NCI-H1417 treated with DMSO at 0.1 percent for 48 hours (cell line): Measurements from ENCODE around the gene SLC7A6.

Experiments used
- DNase-seq: peaks from one replicate; lab custom pipeline; 2025; lab: John Stamatoyannopoulos, UW

SLC7A6 gene

DNA sequence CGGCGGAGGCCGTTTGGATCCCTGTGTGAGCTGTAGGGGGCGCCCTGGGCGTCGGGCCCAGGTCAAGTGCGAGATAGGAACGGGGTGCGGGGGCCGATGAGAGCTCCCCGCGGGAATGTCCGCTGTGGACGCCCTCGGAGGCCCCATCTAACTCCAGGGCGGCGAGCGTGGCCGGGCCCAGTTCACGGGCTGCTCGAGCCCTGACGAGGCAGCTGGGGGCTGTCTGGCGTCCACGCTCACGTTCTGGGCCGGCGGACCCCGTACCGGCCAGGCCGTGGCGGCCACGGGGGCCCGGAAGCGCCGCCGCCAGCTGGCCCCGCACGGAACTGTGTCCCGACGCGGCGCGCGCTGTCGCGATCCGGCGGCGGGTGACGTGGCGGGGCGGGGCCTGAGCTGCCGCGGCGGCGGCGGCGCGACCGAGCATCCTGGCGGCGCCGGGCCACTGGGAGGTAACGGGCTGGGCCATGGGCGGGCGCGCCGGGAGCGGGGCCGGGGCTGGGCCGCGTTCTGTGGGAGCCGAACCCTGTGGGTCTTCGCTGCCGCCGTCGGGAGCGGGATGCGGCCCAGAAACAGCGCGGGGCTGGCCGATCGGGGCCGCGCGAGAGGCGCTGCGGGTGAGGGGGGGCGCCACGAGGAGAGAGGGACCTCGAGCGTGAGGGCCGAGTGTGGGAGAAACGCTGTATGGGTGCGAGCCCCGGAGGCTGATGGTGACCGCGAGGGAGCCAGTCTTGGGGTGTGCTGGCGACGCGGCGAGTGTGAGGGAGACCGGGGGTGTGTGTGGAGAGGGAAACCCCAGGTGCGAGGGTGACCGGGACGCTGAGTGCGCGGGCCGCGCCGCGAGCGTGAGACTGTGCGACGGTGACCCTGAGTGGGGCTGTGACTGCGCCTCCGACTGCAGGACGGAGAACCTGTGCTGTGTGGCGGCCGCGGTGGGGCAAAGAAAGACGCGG lies at the start of gene SLC7A6:
Gene SLC7A6 (plus strand): TSS at position 399 of the 950 bp plus-strand sequence. CDS start 10,201 bp downstream, outside the sequence.
- no peak for DNase-seq

DNA sequence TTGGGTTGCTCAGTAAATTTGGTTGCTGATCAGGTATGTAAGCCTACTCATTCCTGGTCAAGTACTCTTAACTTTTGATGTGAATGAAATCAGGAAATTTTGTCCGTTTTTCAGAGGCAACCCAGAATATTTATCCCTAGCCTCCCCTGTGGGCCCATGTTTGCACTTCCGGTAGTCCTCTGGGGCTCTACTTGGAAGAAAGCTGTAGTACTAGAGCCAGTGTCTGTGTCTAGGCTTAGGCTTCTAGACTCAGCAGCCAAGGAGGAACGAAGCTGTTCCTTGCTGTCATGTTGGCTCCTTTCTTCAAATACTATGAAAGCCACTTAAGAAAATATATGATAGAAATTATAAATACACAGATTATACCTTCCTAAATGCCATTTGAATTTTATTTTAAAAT lies 49.6 kb upstream of the SLC7A6 start:
- DNase-seq, result no peak

DNA sequence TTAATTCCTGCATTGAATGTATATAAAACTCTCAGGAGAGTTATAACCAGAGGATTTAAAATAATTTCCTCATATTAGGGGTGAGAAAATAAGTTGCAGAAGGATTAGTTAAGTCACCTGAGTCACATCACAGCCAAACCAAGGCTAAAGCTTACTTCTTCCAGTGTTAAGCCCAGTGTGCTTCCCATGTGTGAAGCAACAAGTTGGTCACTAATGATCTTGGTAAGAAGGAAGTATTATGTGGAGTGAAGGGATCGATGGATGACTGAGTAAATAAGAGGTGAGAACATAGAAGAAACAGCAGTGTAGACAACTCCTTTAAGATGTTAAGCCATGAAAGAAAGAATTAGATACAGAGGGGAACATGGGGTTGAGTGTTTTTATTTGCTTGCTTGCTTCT lies 49.0 kb upstream of the SLC7A6 start:
- no peak for DNase-seq

DNA sequence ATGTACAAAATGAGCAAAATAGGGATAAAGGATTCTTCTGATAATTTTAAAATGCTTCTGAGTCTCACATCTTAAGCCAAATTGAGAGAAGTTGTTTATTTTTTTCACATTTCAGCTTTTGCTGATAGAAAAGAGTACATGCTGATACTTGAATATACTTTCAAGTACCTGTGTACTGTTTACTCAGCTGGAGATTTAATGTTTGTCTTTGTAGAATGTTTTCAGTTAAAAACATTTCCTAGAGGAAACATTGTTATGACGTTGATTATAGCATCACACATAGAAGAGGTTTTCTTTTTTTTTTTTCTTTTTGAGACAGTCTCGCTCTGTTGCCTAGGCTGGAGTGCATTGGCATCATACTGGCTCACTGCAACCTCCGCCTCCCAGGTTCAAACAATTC lies 48.1 kb upstream of the SLC7A6 start:
- DNase-seq, result no peak

DNA sequence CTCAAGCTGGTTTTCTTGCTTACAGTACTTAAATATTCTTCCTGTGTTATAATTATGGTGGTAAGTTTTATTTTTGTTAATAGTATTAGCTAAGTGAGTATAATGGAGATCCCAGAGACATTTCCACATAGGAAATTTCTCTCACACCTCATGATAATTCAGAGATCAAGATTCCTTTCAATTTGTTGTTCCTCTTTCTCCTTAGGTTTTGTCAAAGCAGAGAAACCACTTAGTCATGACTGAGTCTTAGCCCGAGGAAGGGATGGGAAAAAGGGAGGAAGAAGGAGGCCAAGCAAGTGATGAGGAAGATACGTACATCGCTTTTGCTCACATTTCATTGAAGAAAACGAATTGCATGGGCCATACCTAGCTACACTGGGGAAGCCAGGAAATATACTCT lies 46.8 kb upstream of the SLC7A6 start:
- DNase-seq, result no peak

DNA sequence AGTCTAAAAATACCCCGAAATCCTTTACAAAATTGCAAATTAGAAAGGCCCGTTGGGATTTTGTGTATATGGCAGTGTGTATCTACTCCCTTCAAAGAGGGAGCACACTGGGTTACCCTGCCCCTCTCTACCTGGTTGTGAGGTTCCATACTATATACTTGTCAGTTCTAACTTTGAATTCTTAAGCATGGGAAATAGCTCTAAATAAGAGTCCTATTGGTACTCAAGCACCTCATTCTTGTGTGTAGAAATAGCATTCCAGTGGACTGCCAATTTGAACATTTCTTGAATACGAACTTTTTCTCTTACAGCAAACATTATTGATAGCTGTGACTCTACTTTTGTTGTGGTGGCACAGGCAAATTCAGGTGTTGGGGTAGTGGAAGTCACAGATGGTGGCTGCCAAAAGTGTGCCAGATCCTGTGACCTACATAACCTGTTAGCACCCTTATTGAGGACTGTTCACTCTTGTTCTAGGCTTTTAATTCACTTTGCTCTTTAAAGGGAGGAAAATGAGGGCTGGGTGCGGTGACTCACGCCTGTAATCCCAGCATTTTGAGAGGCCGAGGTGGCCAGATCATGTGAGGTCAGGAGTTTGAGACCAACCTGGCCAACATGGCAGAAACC lies 44.5 kb upstream of the SLC7A6 start:
- DNase-seq, result no peak

DNA sequence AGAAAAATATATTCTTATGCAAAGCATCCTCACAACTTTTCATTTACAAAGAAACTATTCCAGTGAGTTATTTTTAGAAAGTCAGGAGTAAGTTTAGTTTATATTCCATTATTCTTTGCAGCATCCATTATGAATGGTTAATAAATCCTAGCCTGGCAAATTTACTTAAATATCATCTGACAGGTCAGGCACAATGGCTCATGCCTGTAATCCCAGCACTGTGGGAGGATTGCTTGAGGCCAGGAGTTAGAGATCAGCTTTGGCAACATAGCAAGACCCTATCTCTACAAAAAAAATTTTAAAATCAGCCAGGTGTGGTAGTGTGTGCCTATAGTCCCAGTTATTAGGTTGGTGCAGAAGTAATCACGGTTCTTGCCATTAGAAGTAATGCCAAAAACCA lies 41.3 kb upstream of the SLC7A6 start:
- no peak for DNase-seq

DNA sequence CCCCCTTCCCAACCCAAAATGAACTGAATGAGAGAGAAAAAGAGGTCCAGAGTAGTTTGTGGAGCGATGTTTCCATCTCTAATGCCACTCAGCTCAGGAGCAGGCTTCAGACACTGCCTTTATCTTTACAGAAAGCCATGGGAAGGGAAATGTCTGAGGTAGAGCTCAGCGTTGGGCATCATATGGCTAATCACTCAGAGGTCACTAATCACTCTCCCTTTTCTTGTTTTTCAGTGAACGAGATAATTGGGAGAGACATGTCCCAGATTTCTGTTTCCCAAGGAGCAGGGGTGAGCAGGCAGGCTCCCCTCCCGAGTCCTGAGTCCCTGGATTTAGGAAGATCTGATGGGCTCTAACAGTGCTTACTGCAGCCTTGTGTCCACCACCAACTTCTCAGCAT lies 38.2 kb upstream of the SLC7A6 start:
- DNase-seq, result no peak

DNA sequence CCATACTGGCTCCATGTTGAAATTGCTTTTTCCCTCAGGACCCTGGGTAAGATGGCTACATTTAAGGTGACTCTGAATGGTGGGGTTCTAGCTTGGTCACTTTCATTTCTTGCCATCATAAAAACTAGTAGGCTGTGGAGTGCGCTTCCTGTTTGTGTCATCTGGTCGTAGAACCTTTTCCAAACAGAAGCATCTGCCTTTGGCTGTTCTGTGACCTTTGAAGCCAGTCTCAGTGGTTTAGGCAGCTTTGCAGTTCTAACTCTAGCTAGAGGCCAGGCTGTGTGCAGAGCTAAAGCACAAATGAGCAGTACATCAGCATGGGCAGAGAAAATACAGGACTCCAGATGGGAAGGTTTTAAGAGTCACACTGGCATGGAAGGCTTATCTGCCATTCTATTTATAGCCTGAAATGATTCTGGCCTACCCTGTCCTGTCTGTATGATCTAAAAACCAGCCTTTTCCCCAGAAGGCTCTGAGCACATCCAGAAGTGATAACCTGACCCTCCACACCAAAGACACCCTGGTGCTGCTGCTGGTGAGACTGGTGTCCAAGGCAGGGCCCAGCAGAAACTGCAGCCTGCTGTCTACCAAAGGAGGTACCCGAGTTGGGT lies 37.0 kb upstream of the SLC7A6 start:
- no peak for DNase-seq

DNA sequence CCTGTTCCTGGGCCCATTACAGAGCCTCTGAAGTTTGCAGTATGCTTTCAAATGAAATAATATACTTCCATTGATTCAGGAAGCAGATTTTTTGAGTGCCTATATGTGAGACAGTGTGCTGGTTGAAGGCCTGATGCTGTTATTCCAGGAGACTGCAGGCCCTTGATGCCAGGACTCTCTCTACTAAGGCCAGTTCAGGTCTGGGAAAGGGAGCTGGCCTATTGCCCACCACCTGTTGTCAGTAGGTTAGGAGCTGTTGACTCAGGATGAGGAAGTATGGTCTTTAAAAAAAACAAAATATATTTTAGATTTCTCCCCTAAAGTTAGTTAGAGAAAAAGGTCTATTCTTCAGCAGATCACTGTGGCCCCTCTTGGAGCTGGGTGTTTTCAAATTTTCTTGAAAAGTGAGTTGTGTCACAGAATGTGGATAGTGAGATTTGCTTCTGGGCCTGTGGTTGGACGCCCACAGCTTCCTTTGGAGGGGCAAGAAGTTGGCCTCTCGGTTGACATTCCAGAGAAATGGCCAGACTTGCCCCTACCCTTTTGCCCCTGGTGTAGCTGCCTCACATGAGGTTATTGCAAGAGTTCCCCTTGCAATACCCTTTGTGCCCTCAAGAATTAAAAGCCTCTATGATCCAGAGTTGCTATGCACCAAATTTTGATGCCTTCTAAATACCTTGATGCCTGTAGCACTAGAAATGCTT lies 36.3 kb upstream of the SLC7A6 start:
- DNase-seq, result no peak

DNA sequence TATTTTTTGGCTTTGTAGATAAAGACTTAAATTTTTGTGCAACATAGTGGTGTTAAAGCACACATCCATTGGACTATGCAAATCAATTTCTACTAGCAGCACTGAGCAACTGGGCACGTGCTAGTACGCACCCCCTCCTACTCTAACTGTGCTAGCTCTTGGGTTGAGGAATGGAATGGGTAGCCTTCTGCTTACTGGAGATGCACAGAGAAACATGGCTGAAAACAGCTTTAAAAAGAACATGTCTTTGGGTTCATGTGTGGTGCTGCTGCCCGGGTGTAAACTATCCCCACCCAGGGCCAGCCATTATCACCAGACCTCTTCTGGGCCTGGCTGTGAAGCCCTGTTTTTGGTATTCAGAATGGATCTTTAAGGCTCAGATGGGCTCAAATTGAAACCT lies 35.7 kb upstream of the SLC7A6 start:
- no peak for DNase-seq

DNA sequence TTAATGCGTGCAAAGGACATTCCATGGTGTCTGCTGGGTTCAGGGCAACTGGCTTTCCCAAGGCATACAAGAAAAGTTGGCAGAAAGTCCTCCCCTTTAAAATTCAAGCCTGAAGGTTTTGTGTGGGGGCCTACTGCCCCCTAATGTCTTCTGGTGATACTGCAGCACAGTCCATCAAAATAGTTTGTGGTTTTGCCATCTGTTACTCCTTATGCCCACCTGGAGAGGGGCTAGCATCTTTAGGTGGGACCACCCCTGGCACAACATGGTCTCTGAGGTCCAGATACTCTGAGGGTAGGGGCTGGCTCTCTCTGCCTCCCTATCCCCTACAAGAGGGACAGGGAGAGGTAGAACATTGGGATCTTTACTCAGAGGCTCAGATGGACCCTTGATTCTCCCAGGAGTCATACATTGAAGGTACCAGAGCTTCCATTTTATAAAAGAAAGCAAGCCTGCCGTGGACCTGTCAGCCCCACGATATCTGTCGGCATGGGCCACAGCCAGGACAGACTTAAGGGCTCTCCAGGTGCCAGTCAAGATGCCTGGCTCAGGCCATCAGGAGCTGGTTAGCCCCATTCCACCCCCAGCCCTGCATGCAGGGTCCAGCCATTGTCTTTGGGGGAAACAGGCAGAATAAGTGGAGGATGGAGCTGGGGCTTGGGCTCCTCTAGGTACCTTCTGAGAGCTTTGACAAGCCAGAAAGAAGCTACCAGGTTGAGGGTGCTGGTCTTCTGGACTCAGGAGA lies 34.7 kb upstream of the SLC7A6 start:
- no peak for DNase-seq

DNA sequence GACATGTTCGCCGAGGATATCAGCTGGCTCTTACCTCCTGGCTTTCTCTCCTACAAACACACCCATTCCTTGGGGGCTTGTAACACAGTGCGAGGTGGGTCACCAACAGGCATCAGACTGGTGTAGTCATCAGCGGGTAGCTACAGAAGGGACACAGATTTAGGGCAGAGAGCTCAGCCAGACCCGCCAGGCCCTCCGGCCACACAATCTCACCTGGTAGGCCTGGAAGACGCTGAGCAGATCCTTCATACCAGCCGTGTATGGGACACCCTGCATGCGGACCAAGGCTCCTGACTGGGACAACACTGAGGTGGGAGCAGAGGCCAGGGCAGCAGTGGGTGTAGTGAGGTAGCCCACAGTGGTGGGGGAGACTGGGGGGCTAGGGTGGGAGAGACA lies 34.2 kb upstream of the SLC7A6 start:
- no peak for DNase-seq

DNA sequence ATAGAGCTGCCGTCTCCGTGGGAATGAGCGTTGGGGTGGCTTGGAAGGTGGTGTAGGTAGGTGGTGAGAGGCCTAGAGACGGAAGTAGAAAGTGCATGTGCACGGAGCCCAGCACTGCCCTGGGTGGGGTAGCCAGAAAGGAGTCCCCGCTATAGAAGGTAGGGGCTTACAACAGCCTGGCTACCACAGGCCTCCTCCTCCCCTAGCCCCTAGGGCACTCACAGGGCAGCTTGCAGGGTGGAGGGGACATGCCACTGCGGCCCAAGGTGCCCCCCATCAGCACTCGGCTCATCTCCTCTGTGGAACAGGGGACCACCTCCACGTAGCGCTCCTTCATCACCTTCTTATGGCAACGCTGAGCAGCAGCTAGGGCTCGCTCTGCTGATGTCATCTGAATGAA lies 33.4 kb upstream of the SLC7A6 start:
- DNase-seq, result no peak

DNA sequence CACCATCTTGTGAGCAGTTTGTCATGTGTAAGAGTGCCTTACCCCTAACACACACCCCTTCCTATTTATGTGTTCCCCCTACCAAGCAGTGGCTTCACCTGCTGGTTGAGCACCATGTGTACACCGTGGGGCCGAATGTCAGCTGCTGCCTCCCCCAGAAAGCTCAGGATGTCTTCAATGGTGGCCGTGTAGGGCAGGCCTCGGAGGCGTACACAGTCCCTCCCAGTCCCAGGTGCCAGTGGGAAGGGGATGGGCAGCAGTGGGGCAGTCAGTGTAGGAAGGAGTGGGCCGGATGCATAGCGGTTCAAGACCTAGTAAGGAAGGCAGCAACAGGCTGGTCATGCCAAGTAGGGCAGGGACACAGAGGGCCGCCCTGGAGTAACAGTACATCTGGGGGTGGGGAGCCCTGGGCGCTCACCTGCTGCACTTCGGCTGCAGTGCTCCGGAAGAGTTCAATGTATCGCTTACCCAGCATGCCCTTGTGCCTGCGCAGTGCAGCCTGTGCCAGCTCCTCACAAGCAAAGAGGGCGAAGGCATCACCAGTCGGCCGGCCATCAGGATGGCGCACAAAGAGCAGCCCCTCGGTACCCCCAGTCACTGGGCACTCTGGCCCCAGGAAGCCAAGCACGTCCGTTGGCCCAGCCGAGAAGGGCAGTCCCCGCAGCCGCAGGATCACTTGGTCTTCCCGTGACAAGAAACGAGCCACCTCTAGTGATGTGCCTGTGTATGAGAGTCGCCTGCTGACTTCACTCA lies 32.8 kb upstream of the SLC7A6 start:
- no peak for DNase-seq

DNA sequence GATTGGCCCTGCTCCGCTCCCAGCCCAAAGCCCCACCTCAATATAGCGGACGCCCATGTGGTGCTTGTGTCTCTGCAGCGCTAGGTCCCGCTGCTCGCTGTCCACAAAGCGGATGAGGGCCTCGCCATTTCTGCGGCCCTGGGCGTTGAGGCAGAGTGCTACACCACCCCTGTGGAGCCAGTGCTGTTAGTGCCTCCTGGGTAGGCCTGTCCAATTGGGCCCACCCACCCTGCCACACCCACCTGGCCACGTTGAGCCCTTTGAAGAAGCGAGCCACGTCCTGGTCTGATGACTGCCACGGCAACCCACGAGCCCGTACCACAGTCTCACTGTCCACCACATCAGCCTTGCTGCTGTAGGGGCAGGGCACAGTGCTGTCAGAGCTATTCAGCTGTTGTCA lies 32.0 kb upstream of the SLC7A6 start:
- no peak for DNase-seq

DNA sequence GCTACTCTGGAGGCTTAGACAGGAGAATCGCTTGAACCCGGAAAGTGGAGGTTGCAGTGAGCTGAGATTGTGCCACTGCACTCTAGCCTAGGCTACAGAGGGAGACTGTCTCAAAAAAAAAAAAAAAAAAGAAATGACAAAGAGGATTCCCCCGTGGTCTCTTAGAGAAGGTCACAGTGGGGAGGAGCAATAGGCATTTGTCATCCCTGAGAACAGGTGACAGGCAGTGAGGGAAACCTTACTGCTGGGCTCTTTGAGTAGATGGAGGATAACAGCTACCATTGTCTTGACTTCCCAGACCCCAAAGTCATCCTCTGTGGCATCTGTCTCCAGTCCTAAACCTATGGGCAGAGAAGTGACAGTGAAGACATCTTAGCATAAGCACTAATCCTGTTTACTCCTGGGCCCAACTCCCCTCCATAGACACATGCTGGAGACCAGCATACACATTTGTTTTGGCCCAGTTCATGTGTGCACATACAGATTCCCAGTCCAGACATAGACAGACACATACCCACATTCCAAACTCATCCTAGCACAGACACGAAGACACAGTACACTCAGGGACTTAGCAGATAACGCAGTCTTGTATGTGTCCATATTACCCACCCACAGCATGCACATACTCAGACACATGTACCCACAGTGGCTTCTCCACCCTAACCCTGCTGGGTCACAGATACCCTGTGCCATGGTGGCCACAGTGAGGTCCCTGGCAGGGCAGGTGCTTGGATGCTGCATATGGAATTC lies 31.1 kb upstream of the SLC7A6 start:
- DNase-seq, result no peak

DNA sequence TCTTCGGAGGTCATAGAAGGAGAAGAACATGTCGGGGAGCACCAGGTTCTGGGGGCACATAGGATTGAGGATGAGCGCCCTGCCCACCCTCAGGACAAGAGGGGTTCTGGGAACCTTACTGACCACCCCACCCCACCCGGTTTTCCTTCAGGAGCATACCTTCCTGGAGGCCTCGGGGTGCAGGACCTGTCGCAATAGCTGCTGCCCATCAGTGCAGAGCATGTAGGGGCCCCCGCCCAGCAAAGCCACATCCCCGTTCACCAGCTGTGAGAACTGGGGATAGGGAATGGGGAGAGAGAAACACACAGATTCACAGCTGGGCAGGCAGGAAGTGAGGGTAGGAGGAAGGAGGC lies 30.5 kb upstream of the SLC7A6 start:
- DNase-seq, result no peak

DNA sequence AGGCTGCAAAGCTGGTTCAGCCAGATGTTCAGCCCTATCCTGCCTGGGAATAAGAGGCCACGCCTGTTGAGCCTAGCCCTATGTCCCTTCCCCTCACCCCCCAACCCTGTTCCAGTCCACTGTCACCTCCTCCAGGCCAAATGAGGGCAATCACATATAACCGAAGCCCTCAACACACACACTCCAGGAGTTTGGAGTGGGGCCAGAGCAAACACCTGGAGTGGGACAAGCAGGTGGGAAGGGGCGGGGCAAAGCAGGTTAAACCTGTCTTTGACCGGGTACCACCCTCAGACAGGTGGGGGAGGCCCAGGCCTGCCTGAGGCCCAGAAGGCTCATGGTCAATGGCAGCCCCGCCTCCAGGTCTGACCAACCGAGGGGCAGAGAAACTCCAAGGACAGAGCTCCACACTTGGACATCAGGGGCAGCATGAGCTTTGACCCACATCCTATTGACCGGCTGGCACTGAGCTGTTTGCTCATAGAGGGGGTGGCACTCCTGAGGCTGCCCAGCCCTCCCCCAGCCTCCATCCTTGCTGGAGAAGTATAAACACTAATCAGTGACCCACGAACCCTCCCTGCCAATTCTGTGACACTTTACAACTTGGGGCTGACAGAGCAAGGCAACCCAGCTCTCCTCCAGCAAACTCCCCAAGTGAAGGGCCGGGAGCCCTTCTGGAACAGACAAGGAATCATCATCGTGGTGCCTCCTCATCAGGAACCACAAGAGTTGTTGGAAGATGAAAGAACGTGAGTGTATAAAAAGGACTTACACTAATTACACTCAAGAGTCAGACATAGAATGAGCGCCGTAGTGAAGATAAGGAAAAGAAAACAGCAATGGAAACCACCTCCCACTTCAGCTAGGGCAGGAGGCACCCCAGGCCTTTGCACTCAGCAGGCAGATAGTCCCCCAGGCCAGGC lies 29.9 kb upstream of the SLC7A6 start:
- no peak for DNase-seq
